NOMO-1 (cell line): ENCODE measurements around the gene EXOSC7.
"Not testable (repeated sequence)": the region's sequence is repeated elsewhere in the genome, so short reads cannot be mapped to it uniquely, and the experiment has no call there.

Source experiments
- DNase-seq, 2 experiments: peaks; one replicate each; lab custom pipeline; 2025; ENCODE audit not compliant: unreplicated experiment in 2 of 2; lab: John Stamatoyannopoulos, UW

Gene EXOSC7

GRCh38 chr3:44976002-44976815, at the start of gene EXOSC7, which contains the start of gene ZDHHC3:
Gene EXOSC7 (plus strand): TSS chr3:44976244. CDS start chr3:44976278, 34 bp downstream.
Gene ZDHHC3 (minus strand): TSS chr3:44976174. CDS start chr3:44959436, 16,738 bp downstream.
- DNase-seq: peak; percentile 73 to 74

GRCh38 chr3:44926921-44927320, 49.1 kb upstream of the EXOSC7 start:
- no peak for DNase-seq

GRCh38 chr3:44927371-44927770, 48.7 kb upstream of the EXOSC7 start:
- DNase-seq: no peak

- no peak for DNase-seq
These were observed 46.3 kb upstream of the EXOSC7 start for GRCh38 chr3:44929782-44930181.

- DNase-seq: no peak
These were observed 45.1 kb upstream of the EXOSC7 start for GRCh38 chr3:44930911-44931310.

- DNase-seq: no peak
These were observed 44.3 kb upstream of the EXOSC7 start for GRCh38 chr3:44931791-44932190.

GRCh38 chr3:44932271-44932670, 43.8 kb upstream of the EXOSC7 start:
- DNase-seq: no peak

- DNase-seq: no peak
These were observed 42.8 kb upstream of the EXOSC7 start for GRCh38 chr3:44932986-44933944.

GRCh38 chr3:44939581-44940036, 36.4 kb upstream of the EXOSC7 start:
- no peak for DNase-seq

- DNase-seq: no peak
These were observed 33.7 kb upstream of the EXOSC7 start for GRCh38 chr3:44942202-44942921.

GRCh38 chr3:44948239-44948638, 27.8 kb upstream of the EXOSC7 start:
- no peak for DNase-seq

- DNase-seq: not testable (repeated sequence)
These were observed 26.3 kb upstream of the EXOSC7 start for GRCh38 chr3:44949770-44950169.

GRCh38 chr3:44950275-44950734, 25.7 kb upstream of the EXOSC7 start:
- no peak for DNase-seq

GRCh38 chr3:44952689-44953088, 23.4 kb upstream of the EXOSC7 start:
- no peak for DNase-seq

GRCh38 chr3:44954304-44954703, 21.7 kb upstream of the EXOSC7 start:
- no peak for DNase-seq

- peak; percentile 67 to 93 for DNase-seq
These were observed 21.1 kb upstream of the EXOSC7 start for GRCh38 chr3:44954962-44955361.

GRCh38 chr3:44955917-44956316, 20.1 kb upstream of the EXOSC7 start:
- DNase-seq: no peak

GRCh38 chr3:44957986-44958385, 18.1 kb upstream of the EXOSC7 start:
- no peak for DNase-seq

GRCh38 chr3:44958386-44958785, 17.7 kb upstream of the EXOSC7 start:
- DNase-seq: no peak

GRCh38 chr3:44960387-44961026, 15.5 kb upstream of the EXOSC7 start:
- DNase-seq: peak; percentile 11 to 47
